Spleen (tissue), 11 donors: ENCODE measurements around the gene TMEM217. TPM values are rescaled to one million over a fixed set of nuclear protein-coding genes. Genes with fewer than 3 reads are reported as not detected.

ENCODE experiments used
- DNase-seq: peaks from one replicate; pipeline ENCODE4 v3.0.0-alpha.2; 2020
- H3K27ac ChIP-seq, 8 donors: fragments of 200-600 bp; sonication (generic) in 7 of 8; 1 replicate in 4 of 8; 2 replicates in 4 of 8; pipeline versions ENCODE4 v1.5.0 to v1.8.0; 2016 to 2021; ENCODE audit warnings: inconsistent platforms in 4 of 8, mild to moderate bottlenecking in 4 of 8, moderate library complexity in 1 of 8
- H3K27me3 ChIP-seq, 7 donors: fragments of 200-600 bp; sonication (generic) in 6 of 7; replicated peaks in 1 of 7; 1 replicate in 4 of 7; 2 replicates in 3 of 7; pipeline versions ENCODE4 v1.5.0 to v1.8.0; 2016 to 2021; ENCODE audit warnings: inconsistent platforms in 3 of 7, mild to moderate bottlenecking in 1 of 7
- H3K36me3 ChIP-seq, 6 donors: fragments of 200-600 bp; sonication (generic) in 5 of 6; 1 replicate in 4 of 6; 2 replicates in 2 of 6; pipeline versions ENCODE4 v1.5.0 to v1.8.0; 2016 to 2021; ENCODE audit warnings: inconsistent platforms in 2 of 6
- H3K4me1 ChIP-seq, 6 donors: fragments of 200-600 bp; sonication (generic) in 5 of 6; 1 replicate in 3 of 6; 2 replicates in 3 of 6; pipeline versions ENCODE4 v1.5.0 to v1.8.0; 2016 to 2021; ENCODE audit warnings: inconsistent platforms in 3 of 6
- H3K4me3 ChIP-seq, 8 donors: fragments of 200-600 bp; sonication (generic) in 7 of 8; 1 replicate in 4 of 8; 2 replicates in 4 of 8; pipeline versions ENCODE4 v1.5.0 to v1.8.0; 2016 to 2021; ENCODE audit warnings: inconsistent platforms in 4 of 8, mild to moderate bottlenecking in 4 of 8, moderate library complexity in 2 of 8
- H3K9me3 ChIP-seq, 8 donors: fragments of 200-600 bp; sonication (generic) in 7 of 8; 1 replicate in 4 of 8; 2 replicates in 4 of 8; pipeline versions ENCODE4 v1.5.0 to v1.8.0; 2016 to 2021; ENCODE audit warnings: inconsistent platforms in 4 of 8
- CTCF ChIP-seq, 11 experiments: fragments of 200-600 bp in 7 of 11; fragments of 450-650 bp in 4 of 11; sonication (generic) in 4 of 11; IDR thresholded peaks in 8 of 11; conservative IDR thresholded peaks in 3 of 11; 1 replicate in 7 of 11; 2 replicates in 4 of 11; pipeline versions ENCODE4 v1.4.0 to v1.8.0; 2016 to 2021; ENCODE audit warnings: antibody characterized with exemption in 11 of 11, inconsistent platforms in 4 of 11, mild to moderate bottlenecking in 1 of 11
- POLR2A ChIP-seq, 3 donors: fragments of 450-650 bp; IDR thresholded peaks; one replicate each; pipeline ENCODE4 v1.5.1; 2017; ENCODE audit warnings: antibody characterized with exemption in 3 of 3, mild to moderate bottlenecking in 1 of 3
- POLR2AphosphoS5 ChIP-seq, 3 donors: sonication (generic); formaldehyde crosslinking; IDR thresholded peaks; one replicate each; pipeline ENCODE4 v1.5.1; 2017; ENCODE audit warnings: antibody characterized with exemption in 3 of 3
- WGBS, 5 donors: extraction: QIAGEN DNeasy Blood & Tissue Kit in 3 of 5; methylation state at CpG; one replicate each; pipeline versions ENCODE4 v1.1.5 to v1.1.7; 2013 to 2018; 5-methylcytosine and 5-hydroxymethylcytosine counted together
- intact Hi-C: fragments of 100-400 bp; cut with DNase I; formaldehyde crosslinking; loops from one replicate; pipeline ENCODE4 v1.15.0; 2023; ENCODE audit warnings: low total_unique reads
- polyA plus RNA-seq, 3 donors: library from polyadenylated mRNA; stranded (reverse); fragments of 200-250 nt; gene quantifications; one replicate each; pipeline ENCODE4 v1.2.1, GENCODE V29; 2013
- total RNA-seq, 7 donors: library from RNA; depleted of rRNA in 3 of 7; stranded (reverse); fragments of >200 nt in 3 of 7; fragmentation: NEBNext Ultra II Directional in 4 of 7; extraction: Animal tissue kit (Norgen Biotek cat#: 25700) in 4 of 7; gene quantifications; one replicate each; pipeline versions ENCODE4 v1.1.0 to v1.2.1, GENCODE V29; 2016 to 2021
- donor health status: healthy with polysubstance abuse.
- donor health status: DM: no; HTN: no; CAD: no; lungs with moderate emphysema.
- donor health status: DM: no; HTN: no; CAD: no.
- donor health status: Bipolar disorder and iron deficiency.
- donor health status: healthy.
- donor health status: DM: no; HTN: no; CAD: no.
- donor health status: DM: yes; HTN: yes; CAD: no.

TMEM217 gene
- total and polyA plus RNA-seq, 10 donors = 0.32 to 2.3 (median 0.83) TPM; not detected in 2

GRCh38 chr6:37272834-37273566, 15.1 kb upstream of the TMEM217 start:
- no peak for TF ChIP-seq POLR2A (IDR thresholded peaks at IDR 0.05)
- no peak for TF ChIP-seq POLR2AphosphoS5 (IDR thresholded peaks at IDR 0.05)
- TF ChIP-seq CTCF (IDR thresholded peaks at IDR 0.05 in 8 of 11, conservative IDR thresholded peaks at IDR 0.05 in 3 of 11) = no peak
- intact Hi-C loops = no loop called here
- Histone ChIP-seq H3K36me3 (peaks cover 0 to 40% (median 5%) of the 10 kb centered on the region in 6 donors), H3K4me3 (no peak overlapping the region), H3K27me3 (no peaks in the 10 kb centered on the region), H3K27ac (no peak overlapping the region), H3K9me3 (no peaks in the 10 kb centered on the region), H3K4me1 (peaks cover 0 to 47% (median 22%) of the 10 kb centered on the region in 6 donors)
- WGBS, 5 donors = 49 to 66% (median 51%) methylated on average over 7 to 8 of the region's 8 CpGs
- DNase-seq = no peak

- WGBS, 5 donors = 81 to 89% (median 85%) methylated on average over 2 of the region's 2 CpGs
- intact Hi-C loops = no loop called here
- Histone ChIP-seq H3K36me3 (peaks cover 0 to 41% (median 5%) of the 10 kb centered on the region in 6 donors), H3K27ac (no peak overlapping the region), H3K27me3 (no peaks in the 10 kb centered on the region), H3K4me1 (peaks cover 0 to 29% (median 6%) of the 10 kb centered on the region in 6 donors), H3K4me3 (no peak overlapping the region), H3K9me3 (no peaks in the 10 kb centered on the region)
- no peak for TF ChIP-seq CTCF (IDR thresholded peaks at IDR 0.05 in 8 of 11, conservative IDR thresholded peaks at IDR 0.05 in 3 of 11)
- TF ChIP-seq POLR2AphosphoS5 (IDR thresholded peaks at IDR 0.05) = no peak
- TF ChIP-seq POLR2A (IDR thresholded peaks at IDR 0.05) = no peak
- DNase-seq = no peak
Measured at GRCh38 chr6:37269105-37269504, 11.2 kb upstream of the TMEM217 start.

- peaks cover 0 to 27% (median 5%) of the 10 kb centered on the region in 6 donors for H3K4me1 ChIP-seq
- H3K4me3 ChIP-seq = no peak overlapping the region
- intact Hi-C loops = no loop called here
- no peak overlapping the region for H3K27ac ChIP-seq
- 67 to 90% (median 82%) methylated on average over 3 of the region's 3 CpGs for WGBS, 5 donors
- TF ChIP-seq POLR2A (IDR thresholded peaks at IDR 0.05) (no peak), POLR2AphosphoS5 (IDR thresholded peaks at IDR 0.05) (no peak), CTCF (IDR thresholded peaks at IDR 0.05 in 8 of 11, conservative IDR thresholded peaks at IDR 0.05 in 3 of 11) (no peak)
- H3K27me3 ChIP-seq = no peaks in the 10 kb centered on the region
- H3K36me3 ChIP-seq = peaks cover 0 to 28% (median 5%) of the 10 kb centered on the region in 6 donors
- no peak for DNase-seq
- no peaks in the 10 kb centered on the region for H3K9me3 ChIP-seq
Measured at GRCh38 chr6:37265860-37266259, 7.9 kb upstream of the TMEM217 start.

GRCh38 chr6:37265001-37265400, 7.1 kb upstream of the TMEM217 start:
- Histone ChIP-seq H3K36me3 (peaks cover 0 to 20% (median 2%) of the 10 kb centered on the region in 6 donors), H3K9me3 (no peaks in the 10 kb centered on the region), H3K27me3 (no peaks in the 10 kb centered on the region), H3K4me3 (no peak overlapping the region), H3K27ac (no peak overlapping the region), H3K4me1 (peaks cover 0 to 35% (median 9%) of the 10 kb centered on the region in 6 donors)
- intact Hi-C loops = no loop called here
- no peak for TF ChIP-seq POLR2AphosphoS5 (IDR thresholded peaks at IDR 0.05)
- TF ChIP-seq CTCF (IDR thresholded peaks at IDR 0.05 in 8 of 11, conservative IDR thresholded peaks at IDR 0.05 in 3 of 11) = no peak
- no peak for TF ChIP-seq POLR2A (IDR thresholded peaks at IDR 0.05)
- DNase-seq = no peak
- WGBS, 5 donors = 77 to 88% (median 81%) methylated on average over 2 of the region's 2 CpGs
